ENCODE measurements around the gene LRRC1. TPM values are rescaled to one million over a fixed set of nuclear protein-coding genes. Genes with fewer than 3 reads are reported as not detected.
A peak's percentile ranks its signal among the peaks of the same experiment; 100 is the strongest.

LRRC1 gene
- total and polyA plus RNA-seq, 2 of the 13 experiments (the other 11 are each of a cell fraction or from before 2014, with no cell fraction given) = 15.6 to 27.7 TPM

- TF ChIP-seq SPEN (CRISPR knock-in tag; IDR thresholded peaks at IDR 0.05; ENCODE audit: low read depth) (no peak), ZNF891 (CRISPR knock-in tag; IDR thresholded peaks at IDR 0.05) (peak; percentile 52), FOXO1 (CRISPR knock-in tag; IDR thresholded peaks at IDR 0.05) (no peak), ZNF101 (CRISPR knock-in tag; IDR thresholded peaks at IDR 0.05; ENCODE audit: borderline replicate concordance, low read depth) (no peak), ATAD3A (CRISPR knock-in tag; IDR thresholded peaks at IDR 0.05) (no peak), RFXAP (CRISPR knock-in tag; IDR thresholded peaks at IDR 0.05; ENCODE audit: borderline replicate concordance) (0 out of 2 replicates have a peak, but pooled peaks have one; percentile 16), CENPX (CRISPR knock-in tag; IDR thresholded peaks at IDR 0.05) (no peak), SAFB2 (CRISPR knock-in tag; IDR thresholded peaks at IDR 0.05; ENCODE audit: borderline replicate concordance, low read depth) (peak; percentile 62; the same call in 1 of the 2 replicates), ZNF432 (CRISPR knock-in tag; IDR thresholded peaks at IDR 0.05; ENCODE audit: borderline replicate concordance) (no peak), ZNF225 (CRISPR knock-in tag; IDR thresholded peaks at IDR 0.05) (peak; percentile 78; the same call in 1 of the 2 replicates), CAMTA2 (CRISPR knock-in tag; IDR thresholded peaks at IDR 0.05; ENCODE audit: borderline replicate concordance) (peak; percentile 46; the same call in 1 of the 2 replicates), ZNF260 (CRISPR knock-in tag; IDR thresholded peaks at IDR 0.05; ENCODE audit: borderline replicate concordance, low read depth) (no peak), ZFYVE20 (CRISPR knock-in tag; IDR thresholded peaks at IDR 0.05; ENCODE audit: borderline replicate concordance, low read depth) (no peak), TERF1 (CRISPR knock-in tag; IDR thresholded peaks at IDR 0.05) (no peak), ZNF263 (CRISPR knock-in tag; IDR thresholded peaks at IDR 0.05) (peak; percentile 97), ZNF710 (CRISPR knock-in tag; IDR thresholded peaks at IDR 0.05; ENCODE audit: borderline replicate concordance) (peak; percentile 7; the same call in 1 of the 2 replicates), ZNF878 (CRISPR knock-in tag; IDR thresholded peaks at IDR 0.05) (0 out of 2 replicates have a peak, but pooled peaks have one; percentile 59), HMGXB3 (CRISPR knock-in tag; IDR thresholded peaks at IDR 0.05; ENCODE audit: borderline replicate concordance) (no peak), ZNF572 (CRISPR knock-in tag; IDR thresholded peaks at IDR 0.05) (0 out of 2 replicates have a peak, but pooled peaks have one; percentile 19), RBM22 (optimal IDR thresholded peaks at IDR 0.05; ENCODE audit: low read length) (no peak)
Measured at GRCh38 chr6:53794137-53794719, 577 bp upstream of the LRRC1 start (continued).

Data from HepG2 (cell line).